ENCODE data around the gene TNS3.

TNS3 gene

DNA sequence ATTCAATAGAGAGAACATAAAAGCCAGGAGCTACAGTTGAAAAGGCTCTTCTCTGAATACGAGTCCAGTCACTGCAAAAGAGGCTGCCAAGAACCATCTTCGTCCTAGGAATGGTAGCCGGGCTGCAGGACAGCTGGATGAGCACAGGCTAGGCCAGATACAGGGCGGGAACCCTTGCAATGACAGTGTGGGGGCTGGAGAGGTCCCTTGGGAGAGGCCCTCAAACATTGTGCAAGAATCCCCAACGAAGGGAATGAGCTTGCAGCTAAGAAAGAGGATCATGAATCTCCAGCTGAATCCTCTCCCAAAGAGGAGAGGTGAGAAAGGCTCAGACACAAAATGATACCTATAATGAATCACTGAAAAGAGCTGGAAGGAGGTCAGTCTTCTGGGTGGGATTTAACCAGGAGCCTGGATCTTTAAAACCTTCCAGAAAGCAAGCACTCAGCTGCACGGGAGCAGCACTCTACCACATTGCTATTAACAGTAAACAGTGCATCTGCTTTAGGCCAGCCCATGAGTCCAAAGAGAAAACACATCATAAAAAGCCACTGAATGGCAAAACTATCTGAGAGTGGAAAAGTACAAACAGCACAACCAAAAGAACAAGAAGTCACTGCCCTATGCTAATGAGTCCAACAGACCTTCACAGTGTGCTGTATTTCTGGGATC, 287.9 kb downstream of the TNS3 start:
- DNase-seq (ENCODE audit: low spot score) (no peak), FAIRE-seq (no peak)

DNA sequence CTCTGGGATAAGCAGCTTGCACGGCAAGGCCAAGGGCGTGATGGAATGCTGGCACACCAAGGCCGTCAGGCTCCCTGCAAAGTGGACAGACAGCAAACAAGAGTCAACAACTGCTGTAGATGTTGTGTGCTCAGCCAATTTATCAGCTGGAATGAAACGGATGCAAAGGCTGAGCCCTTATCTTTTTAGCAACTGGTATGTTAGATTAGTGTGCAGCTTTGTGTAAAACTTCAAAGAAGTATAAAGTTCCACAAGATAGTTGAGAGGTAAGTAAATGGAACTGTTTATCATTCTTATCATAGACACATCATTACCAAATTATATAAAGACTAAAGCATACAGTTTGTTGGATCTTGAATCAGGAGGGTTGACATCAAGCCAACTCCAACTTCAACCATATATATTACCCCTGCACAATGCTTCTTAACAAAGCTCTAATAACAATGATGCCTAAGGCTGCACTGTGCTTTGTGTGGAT, 289.0 kb downstream of the TNS3 start:
- FAIRE-seq (no peak), DNase-seq (ENCODE audit: low spot score) (no peak)

GRCh38 chr7:47291461-47292081, 290.3 kb downstream of the TNS3 start:
- DNase-seq (ENCODE audit: low spot score): peak; percentile 96
- FAIRE-seq: peak; percentile 99

- DNase-seq (ENCODE audit: low spot score) (no peak), FAIRE-seq (no peak)
Observed at GRCh38 chr7:47290867-47291266, 291.0 kb downstream of the TNS3 start.

DNA sequence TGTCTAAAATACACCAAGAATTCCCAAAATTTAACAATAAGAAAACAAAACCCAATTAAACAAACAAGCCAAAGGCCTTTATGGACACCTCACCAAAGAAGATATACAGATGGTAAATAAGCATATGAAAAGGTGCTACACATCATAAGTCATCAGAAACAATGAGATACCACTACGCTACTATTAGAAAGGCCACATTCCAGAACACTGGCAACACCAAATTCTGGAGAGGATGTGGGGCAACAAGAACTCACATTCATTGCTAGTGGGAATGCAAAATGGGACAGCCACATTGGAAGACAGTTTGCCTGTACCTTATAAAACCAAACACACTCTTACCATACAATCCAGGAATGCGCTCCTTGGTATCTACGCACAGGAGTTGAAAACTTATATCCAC, 291.4 kb downstream of the TNS3 start:
- no peak for DNase-seq (ENCODE audit: low spot score)
- FAIRE-seq: no peak

DNA sequence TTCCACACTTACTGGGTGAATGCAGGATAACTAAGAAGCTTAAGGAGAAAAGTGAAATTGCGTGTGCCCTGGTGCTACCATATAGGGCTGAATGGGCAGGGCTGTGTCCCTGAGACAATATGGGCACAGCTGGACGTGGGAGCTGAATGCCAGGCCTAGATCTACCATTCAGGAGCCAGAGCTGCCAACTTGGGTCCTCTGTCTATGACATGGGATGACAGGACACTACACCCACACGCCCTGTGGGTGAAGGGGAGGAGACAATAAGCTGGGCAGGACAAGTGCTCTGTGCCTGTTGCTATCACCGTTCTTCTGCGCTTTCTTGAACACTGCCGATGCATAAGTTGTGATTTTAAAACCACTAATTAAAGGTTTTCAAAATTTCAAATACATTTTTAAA, 293.9 kb downstream of the TNS3 start:
- no peak for DNase-seq (ENCODE audit: low spot score)
- no peak for FAIRE-seq

GRCh38 chr7:47285860-47286491, 295.9 kb downstream of the TNS3 start:
- FAIRE-seq: no peak
- no peak for DNase-seq (ENCODE audit: low spot score)

DNA sequence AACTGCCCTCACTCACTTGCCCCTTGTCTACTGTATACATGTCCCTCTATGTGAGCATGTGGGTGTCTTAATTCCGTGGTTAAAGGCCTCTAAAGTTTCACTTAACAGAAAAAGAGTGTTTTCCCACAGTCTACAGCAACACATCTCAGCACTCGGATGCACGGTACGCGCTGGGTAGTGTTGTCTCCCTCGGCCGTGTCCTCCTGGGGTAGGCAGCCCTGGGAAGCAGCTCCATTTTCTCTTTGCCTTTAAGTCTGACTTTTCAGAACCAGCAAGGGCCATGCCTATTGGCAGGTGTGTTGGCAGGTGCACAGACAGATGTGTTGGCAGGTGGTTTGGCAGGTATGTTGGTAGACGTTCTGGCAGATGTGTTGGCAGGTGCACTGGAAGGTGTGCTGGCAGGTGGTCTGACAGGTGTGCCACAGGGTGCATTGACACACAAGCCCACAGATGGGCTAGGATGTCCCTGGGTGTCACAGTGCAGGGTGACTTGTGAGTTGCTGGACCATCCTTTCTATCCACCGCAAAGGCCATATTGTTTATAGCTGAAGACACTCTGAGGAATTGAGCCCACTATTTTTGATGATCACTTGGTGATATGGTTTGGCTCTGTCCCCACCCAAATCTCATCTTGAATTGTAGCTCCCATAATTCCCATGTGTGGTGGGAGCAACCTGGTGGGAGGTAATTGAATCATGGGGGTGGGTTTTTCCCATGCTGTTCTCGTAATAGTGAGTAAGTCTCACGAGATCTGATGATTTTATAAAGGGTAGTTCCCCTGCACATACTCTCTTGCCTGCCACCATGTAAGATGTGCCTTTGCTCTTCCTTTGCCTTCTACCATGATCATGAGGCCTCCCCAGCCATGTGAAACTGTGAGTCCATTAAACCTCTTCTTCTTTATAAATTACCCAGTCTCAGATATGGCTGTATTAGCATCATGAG, 296.9 kb downstream of the TNS3 start:
- FAIRE-seq: no peak
- DNase-seq (ENCODE audit: low spot score): no peak

- FAIRE-seq (peak; percentile 99), DNase-seq (ENCODE audit: low spot score) (peak; percentile 96)
Observed at GRCh38 chr7:47283497-47284131, 298.3 kb downstream of the TNS3 start.

DNA sequence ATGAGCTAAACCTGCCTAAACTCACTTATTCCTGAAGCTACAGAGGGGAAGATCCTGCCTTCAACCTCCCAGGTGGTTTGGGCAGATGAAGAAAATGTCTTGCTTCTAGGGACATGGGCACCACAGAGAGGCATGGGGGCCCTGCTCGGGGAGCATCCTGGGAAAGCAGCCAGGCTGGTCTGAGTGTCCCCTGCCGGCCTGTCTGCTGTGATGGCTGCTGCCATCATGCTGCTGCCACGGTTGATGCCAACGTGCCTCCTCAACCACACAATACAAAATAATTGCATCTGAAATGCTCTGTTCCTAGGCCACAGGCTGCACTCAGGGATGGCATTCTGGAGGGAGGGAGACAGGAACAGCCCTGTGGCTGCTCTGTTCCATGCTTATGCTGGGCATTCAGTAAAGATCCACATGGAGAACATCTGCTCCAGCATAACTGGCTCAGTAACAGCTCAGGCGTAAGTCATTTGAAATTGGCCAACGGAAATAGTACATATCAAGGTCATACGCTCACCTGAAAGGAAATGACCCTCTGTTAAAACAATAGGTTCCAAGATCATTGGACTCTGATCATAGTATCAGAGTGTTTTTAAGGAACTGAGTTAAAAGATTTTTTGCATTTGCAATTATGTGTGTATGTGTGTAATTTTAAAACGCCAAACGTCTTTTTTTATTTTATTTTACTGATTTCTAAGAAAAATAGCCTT, 299.0 kb downstream of the TNS3 start:
- FAIRE-seq (no peak), DNase-seq (ENCODE audit: low spot score) (peak; percentile 79)

DNA sequence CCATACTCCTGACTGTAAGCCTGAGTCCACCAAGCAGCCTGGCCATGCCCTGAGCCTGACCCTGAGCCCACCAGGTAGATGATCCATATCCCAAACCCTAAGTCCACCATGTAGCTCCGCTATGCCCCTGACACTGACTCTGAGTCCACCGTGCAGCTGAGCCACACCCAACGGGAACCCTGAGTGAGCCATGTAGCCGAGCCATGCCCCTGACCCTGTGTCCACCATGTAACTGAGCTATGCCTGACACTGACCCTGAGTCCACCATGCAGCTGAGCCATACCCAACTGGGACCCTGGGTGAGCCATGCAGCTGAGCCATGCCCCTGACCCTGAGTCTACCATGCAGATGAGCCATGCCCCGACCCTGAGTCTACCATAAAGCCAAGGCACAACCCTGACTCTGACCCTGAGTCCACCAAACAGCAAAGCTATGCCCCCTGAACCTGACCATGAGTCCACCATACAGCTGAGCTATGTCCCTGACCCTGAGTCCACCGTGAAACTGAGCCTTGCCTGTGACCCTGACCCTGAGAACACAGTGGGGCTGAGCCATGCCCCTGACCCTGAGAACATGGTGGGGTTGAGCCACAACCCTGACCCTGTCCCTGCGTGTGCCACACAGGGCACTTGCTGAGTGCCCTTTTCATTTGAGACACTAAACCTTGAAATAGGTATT, 299.8 kb downstream of the TNS3 start:
- no peak for FAIRE-seq
- DNase-seq (ENCODE audit: low spot score): no peak

GRCh38 chr7:47281161-47281560, 300.8 kb downstream of the TNS3 start:
- DNase-seq (ENCODE audit: low spot score): no peak
- FAIRE-seq: no peak

DNA sequence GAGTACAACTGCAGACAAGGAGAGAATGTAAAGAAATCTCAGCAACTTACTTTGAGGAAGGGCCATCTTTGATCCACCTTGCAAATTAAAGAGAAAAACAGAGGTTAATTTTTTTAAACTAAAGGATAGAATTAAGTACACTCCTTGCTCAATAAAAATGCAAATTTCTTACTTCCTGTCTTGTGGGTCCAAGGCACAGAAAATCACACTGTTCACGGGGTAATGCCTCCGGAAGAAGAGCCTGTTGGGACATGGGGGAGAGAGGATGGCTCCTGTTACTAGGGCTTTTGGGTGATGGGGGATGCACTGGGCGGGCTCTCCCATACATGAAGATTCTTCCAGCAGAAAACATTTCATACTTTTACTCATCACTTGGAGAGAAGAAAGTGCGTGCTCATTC, 301.8 kb downstream of the TNS3 start:
- DNase-seq (ENCODE audit: low spot score) (no peak), FAIRE-seq (no peak)

GRCh38 chr7:47278043-47278442, 303.9 kb downstream of the TNS3 start:
- FAIRE-seq (no peak), DNase-seq (ENCODE audit: low spot score) (no peak)

DNA sequence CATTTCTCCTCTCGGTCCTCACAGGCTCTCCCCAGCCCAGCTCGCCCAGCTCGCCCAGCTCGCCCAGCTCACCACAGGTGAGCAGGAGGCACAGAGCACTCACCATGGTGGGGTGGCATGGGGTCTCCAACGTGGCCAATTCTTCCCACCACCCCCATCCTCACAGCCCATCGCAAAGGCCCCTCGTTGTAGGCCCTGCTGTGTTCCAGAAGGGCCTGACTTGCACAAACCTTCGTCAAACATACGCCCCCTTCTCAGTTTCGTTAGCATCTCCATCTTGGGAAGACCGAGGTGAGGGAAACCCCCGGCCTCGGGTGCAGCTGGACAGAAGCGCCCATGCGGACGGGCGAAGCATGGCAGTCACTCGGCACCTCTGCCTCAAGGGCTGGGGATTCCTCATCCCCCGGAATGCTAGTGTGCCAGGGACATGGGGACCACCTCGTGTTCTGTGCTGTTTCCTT, 304.6 kb downstream of the TNS3 start:
- FAIRE-seq (no peak), DNase-seq (ENCODE audit: low spot score) (no peak)

DNA sequence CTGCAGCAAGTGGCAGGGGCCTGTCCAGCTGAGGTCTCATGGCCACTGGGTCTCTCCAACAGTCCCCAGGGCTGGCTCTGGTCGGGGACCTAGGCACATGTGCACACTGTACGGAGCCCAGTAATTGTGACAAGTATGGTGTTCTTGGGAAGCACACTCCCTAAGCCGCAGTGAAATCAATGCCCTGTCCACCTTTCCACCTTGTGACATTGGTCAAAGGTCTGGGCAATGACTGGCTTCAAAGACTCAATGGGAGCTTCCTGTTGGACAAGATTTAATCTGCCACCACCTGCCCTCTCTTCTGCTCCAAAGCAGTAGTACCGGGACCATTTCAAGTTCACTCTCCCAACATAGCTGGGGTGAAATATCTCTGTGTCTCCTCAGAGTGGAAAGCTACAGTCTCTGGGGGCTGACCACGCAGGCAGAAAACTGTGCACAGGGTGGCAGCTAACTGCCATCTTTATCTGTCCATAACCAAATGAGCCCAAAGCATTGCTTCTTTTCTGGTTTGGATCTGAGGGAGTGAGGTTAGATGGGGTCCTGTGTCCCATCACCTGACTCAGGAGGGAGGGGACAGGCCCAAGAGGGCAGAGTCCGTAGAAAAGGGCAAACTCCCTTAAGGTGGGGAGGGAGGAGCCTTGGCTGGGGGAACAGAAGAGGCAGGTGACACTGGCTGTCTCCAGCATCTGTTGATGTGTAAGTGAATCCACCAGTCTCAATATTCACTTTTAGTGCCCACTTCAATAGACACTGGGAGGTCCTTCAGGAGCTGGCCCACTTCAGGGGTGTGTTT, 307.7 kb downstream of the TNS3 start:
- no peak for FAIRE-seq
- no peak for DNase-seq (ENCODE audit: low spot score)

DNA sequence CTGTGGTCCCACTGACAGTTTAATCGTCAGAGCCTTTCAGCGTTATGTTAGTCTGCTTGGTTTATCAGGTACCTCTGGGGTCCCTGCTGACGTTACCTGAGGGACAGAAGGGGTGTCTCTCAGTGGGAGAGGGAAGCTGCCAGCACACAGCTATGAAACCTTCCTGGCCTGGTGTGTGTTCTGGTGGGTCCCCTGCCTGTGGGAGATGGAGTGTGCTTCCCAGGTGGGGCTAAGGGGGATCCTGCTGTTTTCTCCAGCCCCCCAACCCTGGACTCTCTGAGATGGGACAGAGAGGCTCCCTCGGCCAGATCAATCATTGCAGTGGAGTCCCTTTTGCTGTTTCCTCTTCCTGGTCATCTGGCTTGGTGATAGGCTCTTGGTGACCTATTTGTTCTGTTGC, 308.8 kb downstream of the TNS3 start:
- FAIRE-seq (no peak), DNase-seq (ENCODE audit: low spot score) (no peak)

DNA sequence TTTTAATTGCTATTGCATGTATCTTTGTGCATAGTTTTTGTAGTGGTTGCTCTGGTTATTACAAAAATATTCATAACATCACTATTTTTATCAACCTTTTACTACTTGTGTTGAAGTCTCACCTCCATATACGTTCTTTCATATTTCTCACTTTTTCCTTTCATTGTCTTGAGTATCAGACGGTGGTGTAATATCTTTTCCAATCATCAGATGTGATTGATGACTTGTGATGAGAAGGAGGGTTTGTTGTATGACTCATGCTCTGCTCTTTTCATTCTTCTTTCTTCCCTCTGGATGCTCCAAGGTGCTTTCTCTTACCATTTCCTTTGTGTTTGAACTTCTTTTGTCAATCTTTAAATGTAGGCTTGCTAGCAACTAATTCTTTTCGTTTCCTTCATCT, 310.2 kb downstream of the TNS3 start:
- peak; percentile 33 for FAIRE-seq

More for the DNA sequence above, 310.2 kb downstream of the TNS3 start:
- no peak for DNase-seq (ENCODE audit: low spot score)

All from RCC 7860 (cell line).